HG02798 (cell line): Measurements from ENCODE around the gene ARFGEF3.
"Not testable (repeated sequence)": the region's sequence is repeated elsewhere in the genome, so short reads cannot be mapped to it uniquely, and the experiment has no call there.

Experiments
- ATAC-seq: cut with Tn5 transposase; IDR thresholded peaks from one replicate; pipeline ENCODE4 v1.9.1; 2021; ENCODE audit warnings: mild to moderate bottlenecking; ENCODE audit not compliant: unreplicated experiment, poor library complexity

ARFGEF3 gene

DNA sequence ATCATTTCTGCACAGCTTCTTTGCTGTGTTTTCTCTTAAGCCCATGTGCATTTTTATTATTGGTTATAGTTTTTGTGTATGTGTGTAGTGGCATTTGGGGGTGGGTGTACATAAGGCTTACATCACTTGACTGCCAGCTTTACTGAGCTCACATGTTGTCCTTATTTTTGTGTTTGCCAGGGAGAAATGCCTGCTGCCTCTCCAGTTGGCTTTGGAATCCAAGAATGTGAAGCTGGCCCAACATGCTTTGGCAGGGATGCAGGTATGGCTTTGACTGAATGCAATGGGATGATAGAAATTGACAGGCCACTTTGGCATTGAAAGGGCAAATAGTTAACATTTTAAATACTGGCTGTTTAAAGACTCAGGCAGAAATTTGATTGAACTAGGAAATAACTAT is 45.1 kb downstream of the ARFGEF3 start:
- no peak for ATAC-seq

DNA sequence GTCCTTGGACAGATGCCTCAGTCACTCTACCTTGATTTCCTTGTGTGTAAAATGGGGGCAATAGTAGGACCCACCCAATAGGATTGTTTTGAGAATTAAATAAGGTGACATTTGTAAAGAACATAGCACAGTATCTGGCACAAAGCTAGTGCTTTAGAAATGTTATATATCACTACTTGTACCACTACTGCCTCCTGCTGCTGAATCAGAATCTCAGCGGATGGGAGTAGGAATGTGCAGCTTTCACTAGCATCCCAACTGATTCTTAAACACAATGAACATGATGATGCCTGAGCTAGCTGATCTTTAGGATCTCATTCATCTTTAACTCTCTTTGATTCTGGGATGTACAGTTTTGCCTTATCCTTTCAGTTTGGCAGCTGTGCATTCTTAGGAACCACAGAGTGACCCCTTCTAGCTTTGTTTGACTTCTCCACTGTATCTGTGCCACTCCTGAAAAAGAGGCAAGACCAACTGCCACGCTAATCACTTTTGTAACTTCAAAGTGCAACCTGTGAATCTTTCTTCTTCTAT is 49.4 kb downstream of the ARFGEF3 start:
- no peak for ATAC-seq

DNA sequence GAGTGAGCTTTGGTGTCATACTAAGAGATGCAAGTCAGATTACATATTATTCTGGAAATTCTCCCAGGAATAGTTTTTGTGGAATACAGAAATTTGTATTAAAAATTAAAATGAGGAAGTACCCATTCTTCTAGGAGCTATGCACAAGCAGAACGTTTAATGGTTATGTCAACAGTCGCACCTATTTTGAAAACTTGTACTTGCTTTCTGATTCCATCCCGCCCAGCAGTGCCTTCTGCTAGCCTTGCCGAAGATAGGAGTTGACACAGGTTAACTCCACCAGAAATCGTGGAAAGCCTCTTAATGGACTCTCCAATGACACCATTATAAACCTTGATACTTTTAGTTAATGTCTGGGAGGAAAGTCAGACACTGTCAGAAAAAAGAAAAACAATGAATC is 49.9 kb downstream of the ARFGEF3 start:
- no peak for ATAC-seq

DNA sequence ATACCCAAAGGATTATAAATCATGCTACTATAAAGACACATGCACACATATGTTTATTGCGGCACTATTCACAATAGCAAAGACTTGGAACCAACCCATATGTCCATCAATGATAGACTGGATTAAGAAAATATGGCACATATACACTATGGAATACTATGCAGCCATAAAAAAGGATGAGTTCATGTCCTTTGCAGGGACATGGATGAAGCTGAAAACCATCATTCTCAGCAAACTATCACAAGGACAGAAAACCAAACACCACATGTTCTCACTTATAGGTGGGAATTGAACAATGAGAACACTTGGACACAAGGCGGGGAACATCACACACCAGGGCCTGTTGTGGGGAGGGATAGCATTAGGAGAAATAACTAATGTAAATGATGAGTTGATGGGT is 50.8 kb downstream of the ARFGEF3 start:
- not testable (repeated sequence) for ATAC-seq

DNA sequence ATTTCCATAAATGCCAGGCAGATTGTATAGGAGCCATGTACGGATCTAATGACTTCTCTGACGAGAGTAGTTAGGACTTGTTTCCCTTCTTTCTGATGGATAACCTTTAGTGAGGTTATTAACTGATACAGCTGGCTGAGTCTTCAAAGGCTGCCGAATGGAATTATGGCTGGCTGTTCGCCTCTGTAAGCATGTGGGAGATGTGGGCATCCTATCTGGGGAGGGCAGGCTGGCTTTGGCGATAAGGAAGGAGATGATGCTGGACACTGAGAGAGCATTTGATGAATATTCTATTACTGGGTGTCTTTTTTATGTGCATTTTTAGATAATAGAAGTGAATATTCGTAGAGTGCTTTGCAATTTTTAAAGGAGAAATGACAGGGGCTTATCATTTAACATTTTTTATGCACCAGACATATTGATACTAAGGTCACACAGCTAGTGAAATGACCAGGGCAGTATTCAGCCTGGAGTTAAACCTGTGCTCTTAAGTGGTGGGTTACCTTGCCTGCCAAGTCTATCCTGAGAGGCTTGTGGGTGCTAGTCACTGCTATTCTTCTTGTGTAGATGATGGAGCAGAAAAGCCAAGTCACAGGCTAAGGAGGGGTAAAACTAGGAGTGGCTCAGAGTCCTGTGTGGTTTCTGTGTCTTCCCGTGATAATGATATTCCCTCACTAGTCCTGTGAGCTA is 53.5 kb downstream of the ARFGEF3 start:
- ATAC-seq, result no peak

DNA sequence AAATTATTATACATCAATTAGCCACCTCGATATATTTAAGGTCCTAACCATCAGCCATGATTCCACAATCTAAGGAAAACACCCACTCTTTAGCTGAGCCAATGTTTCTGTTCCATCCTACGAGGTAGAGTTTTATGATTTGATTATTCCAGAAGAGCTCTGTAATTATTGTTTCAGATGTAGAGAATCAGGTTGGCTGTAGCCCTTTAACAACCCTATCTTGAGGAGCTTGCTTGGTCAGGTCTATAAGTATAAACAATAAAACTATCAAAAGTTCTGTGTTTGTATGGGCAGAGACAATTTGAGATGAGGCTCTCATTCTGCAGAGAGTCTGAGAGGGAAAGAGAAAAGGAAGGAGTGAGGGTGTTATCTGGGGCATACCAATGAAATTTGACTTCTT is 56.7 kb downstream of the ARFGEF3 start, which contains the start of gene PBOV1:
PBOV1 (minus strand) TSS at position 43 of the 400 bp plus-strand sequence. CDS start 96 bp downstream, outside the sequence.
- no peak for ATAC-seq

DNA sequence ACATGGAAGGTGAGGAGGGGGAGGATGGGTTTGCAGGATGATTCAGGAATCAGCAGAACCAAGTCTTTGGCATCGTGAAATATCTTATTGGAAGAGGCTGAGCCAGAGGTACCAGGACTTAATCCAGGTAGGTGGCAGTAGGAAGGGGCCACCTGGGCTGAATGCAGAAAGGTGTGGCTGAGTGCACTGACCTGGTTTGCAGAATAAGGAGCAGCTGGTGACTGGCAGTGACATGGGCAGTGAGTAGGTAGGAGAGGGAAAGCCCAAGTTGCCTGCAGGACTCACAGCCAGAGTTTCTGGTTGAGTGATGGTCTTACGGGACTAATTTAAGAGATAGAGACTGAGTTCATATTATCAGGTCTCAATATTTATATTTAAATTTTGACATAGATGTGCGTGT is 57.7 kb downstream of the ARFGEF3 start:
- ATAC-seq, result no peak

DNA sequence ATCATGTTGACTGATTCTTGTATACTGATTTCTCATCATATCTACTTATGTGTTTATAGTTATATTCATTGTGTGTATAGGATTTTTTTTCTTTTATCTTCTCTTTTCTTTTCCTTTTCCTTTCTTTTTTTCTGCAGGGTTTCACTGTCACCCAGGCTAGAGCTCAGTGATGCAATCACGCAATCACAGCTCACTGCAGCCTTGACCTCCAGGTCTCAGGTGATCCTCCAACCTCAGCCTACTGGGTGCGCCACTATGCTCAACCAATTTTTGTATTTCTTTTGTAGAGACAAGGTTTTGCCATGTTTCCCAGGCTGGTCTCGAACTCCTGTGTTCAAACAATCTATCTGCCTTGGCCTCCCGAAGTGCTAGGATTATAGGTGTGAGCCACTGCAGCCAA is 58.2 kb downstream of the ARFGEF3 start:
- no peak for ATAC-seq

DNA sequence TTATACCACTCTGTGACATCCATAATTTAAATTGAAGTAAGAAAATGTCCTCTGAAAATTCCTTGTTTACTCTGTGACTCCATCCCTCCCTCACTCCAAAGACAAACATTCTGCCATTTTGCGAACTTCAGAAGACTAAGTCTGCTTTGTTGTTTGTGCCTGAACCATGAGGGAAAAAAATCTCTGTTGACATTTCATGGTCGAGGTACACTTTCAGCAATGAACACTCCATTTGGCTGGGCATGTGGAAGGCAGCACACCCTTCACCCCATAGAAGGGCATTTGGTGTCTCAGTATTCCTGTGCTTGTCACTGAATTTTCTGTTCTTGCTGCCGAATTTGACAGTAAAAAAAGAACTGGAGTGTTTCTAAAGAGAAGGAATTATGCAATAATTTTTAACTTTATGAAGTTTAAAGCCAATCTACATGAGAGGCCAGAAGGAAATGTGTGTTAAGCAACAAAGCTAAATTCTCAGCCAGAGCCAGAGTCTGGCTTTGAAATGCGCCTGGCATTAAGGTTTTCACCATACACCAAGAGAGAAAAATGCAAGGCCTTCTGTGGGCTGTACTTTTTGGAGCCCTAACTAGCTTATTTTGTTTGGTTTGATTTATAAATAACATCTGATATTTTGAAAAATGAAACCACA is 61.3 kb downstream of the ARFGEF3 start:
- no peak for ATAC-seq

DNA sequence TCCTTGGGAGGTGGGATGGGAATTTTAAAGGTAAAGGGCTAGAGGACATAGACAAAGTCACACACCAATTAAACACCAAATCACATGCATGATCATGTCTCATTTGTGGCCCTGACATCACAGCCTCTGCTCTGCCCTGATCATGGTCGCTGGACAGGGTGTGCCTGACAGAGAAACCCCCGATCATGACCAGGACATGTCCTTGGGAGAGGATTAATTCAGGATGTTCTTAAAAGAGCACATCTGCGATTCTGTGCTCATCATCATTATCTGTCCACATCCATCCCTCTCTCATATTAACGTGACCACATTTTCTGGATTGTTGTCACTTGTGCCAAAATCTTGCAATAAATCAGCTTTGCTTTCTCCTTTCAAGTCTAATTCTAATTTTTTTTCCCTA is 64.2 kb downstream of the ARFGEF3 start:
- no peak for ATAC-seq

DNA sequence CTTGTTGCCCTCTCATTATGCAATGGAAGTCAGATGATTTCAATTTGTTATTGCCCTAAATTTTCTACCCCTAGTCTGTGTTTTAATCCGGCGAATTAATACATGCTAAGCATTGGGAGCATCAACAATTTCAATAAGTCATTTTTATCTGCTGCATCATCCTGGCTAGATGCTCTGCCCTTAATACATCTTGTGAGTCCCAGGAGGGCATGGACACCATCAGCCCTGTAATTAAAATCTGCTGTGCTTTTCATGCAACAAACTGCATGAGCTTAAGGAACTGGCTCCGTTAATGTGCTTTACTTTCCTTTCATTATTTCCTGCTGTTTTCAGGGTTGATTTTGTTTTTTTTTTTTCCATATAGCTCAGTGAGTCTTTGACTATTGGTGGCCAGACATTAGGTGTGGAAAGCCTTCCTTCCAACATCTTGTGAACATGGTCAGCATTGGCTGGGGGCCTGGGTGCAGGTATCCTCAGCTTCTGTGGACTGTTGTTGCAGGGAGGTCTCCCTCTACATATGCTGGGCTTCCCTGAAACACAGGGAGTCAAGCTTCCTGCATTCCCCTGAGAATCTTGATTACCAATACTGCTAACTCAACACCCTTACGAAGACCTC is 65.1 kb downstream of the ARFGEF3 start:
- ATAC-seq, result no peak

DNA sequence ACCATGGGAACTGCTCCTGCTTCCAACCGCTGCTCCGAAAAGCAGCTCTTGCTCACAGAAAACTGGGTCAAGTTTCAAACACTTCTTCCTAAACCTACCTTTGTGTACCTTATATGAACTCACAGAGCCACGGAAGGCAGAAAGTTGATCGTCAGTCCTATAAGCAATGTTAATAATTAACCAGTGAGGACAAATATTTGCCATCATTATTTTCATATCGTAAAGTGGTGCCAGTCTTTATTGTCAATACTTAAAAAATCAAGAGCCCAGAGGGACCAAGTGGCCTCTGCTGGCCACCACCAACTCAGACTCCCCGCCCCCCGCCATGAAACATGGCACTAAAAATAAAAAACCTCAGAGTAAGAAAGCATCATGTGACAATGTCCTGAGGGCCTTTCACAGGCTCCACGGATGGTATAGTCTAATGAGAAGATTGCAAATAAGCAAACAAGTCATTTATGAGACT is 65.6 kb downstream of the ARFGEF3 start:
- no peak for ATAC-seq

DNA sequence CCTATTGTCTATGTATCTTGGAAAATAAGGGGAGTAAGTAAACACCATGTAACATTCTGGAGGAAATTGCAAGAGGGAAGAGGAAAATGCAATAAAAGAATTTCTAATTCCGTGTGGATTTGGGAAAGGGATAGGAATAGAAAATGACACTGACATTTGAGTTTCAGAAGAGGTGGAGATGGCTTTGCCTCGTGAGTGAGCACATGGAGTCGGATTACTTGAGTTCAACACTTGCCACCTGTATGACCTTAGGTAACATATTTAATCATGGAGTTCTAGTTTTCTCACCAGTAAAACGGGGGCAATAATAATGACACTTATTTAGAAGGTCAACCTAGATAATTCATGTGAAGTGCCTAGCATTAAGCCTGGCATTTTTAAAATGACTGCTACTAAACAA is 67.3 kb downstream of the ARFGEF3 start:
- no peak for ATAC-seq

DNA sequence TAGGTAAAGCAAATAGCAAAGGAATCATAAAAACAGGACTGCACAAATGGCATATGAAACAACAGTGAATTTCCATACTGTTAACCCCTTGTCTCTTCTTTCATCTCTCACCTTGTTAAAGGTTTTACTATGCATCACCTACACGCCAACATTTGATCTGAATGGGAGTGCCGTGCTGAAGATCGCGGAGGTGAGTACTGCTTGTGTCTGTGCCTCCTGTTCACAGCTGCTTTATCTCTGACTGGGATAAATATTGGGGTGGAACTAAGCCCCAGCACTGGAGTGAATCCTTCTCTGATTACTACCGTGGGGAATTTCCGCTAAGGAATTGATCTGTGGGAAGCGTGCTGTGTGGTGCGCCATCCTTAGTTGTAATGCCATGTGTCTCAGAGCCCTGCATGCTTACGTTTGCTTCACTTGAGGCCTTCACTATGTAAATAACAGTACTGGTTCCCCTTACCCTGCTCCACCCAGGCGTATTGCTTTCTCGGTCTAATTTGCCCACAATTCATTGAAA is 68.0 kb downstream of the ARFGEF3 start:
- ATAC-seq, result no peak

DNA sequence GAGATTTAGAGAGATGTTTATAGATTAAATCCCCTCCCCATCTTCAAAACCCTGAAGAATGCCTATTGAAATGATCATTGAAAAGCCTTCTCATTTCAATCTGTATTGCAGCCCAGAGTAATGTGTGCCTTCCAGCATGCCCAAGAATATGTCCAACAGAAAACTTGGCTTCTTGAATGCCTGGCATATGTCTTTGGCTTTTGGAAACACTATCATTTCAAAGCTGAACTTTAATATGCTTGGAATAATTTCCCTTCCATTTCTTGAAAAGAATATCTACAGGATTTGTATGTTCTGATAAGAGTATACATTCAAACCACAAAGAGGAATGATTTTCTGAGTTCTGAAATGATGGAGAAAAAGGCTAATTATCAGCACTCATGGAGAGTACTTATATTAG is 68.5 kb downstream of the ARFGEF3 start:
- ATAC-seq, result no peak

DNA sequence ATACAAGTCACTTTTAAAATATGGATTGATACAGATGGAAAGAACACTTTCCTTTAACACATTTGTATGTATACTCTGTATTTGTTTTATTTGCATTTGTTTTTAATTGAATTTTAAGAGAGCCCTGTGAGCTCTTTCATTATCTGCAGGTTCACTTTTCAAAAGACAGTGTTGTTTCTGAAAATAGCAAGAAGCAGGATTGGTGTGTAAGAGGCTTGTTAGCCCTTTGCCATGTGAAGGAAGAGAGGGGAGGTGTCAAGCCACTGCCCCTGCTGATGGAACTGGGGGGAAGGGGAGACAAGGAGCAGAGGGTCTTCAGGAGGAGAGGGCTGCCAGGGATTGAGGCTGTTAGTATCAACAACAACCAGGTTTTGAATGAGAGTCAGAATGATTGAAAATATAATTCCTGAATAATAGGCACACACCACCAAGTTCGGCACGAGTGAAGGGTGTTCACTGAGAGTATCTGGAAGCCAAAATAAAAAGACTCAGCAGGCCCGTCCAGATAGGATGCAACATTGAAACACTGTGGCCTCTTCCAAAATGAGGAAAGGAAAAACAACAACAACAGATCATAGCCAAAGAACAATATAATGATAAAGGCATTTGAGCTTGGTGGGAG is 69.1 kb downstream of the ARFGEF3 start:
- no peak for ATAC-seq

DNA sequence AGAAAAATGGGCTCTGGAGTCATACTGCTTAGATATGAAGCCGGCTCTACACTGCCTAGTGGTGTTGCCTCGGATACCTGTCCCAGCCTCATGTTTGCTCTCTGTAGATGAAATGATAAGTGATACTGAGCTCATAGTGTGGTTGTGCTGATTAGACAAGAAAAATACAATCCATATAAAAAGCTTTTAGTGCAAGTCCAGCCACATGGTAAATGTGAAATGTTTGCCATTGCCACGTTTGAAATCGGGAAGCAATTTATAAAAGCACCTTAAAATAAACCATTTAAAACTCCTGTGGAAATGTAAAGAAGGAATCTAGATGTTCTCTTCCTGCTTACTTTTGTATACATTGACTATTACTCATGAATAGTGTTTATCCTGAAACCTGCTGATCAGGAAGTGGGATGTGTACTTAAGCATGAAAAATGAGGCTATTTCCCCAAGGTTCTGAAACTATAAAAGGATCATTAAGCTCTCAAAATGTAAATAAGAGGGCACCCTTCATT is 69.7 kb downstream of the ARFGEF3 start:
- no peak for ATAC-seq

DNA sequence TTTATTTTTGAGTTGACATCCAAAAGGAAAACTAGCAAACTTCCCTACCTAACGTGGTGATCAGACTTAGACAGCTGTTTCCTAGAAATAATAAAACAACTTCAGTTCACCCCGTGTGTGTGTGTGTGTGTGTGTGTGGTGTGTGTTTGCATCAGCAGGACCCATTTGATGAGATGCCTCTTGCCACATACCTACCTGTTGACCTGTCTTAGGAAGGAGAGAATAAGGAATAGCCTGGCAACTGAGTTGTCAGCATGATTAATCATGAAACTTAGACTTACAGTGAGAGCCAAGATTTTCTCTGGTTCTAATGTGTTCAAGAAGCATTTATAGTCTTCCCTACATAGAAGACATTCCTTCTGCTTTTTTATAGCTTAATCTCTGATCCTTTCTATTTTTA is 72.6 kb downstream of the ARFGEF3 start:
- no peak for ATAC-seq

DNA sequence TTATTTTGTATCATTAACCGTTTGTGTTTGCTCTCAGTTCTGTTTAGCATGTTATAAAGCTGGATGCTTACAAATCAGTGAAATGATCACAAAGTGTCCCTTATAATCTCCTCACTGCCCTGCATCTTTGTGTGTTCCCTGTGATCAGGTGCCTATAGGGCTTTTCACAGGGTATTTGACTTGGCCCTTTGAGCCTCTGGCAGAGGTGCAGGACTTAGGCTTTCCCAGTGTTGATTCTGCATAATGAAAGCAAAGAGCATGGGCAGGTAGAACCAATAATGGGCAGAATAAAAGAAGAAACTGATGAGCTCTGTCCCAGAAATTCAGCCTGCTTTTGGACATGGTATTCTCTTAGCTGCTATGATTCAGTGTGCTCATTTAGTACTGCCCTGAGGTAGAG is 73.5 kb downstream of the ARFGEF3 start:
- no peak for ATAC-seq

DNA sequence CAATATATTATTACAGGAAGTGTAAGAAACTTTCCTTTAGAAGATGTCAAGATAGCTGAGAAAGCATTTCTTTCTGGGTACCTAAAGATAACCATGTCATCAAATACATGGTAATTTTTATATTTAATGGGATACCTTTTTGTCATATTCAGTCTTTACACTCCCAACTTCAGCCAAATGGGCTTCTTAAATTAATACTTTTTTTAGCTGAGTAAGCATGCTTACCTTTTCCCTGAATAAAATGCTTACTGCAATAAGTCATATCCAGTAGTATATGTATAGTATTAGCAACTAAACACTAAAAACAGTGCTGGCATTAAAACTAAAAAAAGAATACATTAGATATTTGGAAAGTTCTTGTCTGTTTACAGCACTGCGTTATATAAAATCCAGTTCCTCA is 74.0 kb downstream of the ARFGEF3 start:
- no peak for ATAC-seq
